Duodenal mucosa (tissue), 2 donors: ENCODE measurements around the gene IGFBP5.

Source experiments
- H3K27ac ChIP-seq: one replicate; pipeline ENCODE4 v1.7.0; 2013; ENCODE audit warnings: low read depth, low read length
- H3K27me3 ChIP-seq, 2 donors: one replicate each; pipeline ENCODE4 v1.7.0; 2013; ENCODE audit warnings: low read length in 2 of 2, control low read depth in 1 of 2; ENCODE audit not compliant: insufficient read depth in 2 of 2, control insufficient read depth in 1 of 2
- H3K36me3 ChIP-seq, 2 donors: one replicate each; pipeline ENCODE4 v1.7.0; 2013; ENCODE audit warnings: low read length in 2 of 2, control low read depth in 1 of 2; ENCODE audit not compliant: insufficient read depth in 2 of 2, control insufficient read depth in 1 of 2
- H3K4me1 ChIP-seq, 2 donors: one replicate each; pipeline ENCODE4 v1.7.0; 2013; ENCODE audit warnings: low read length in 2 of 2, control low read depth in 1 of 2; ENCODE audit not compliant: insufficient read depth in 2 of 2, control insufficient read depth in 1 of 2
- H3K4me3 ChIP-seq, 2 donors: one replicate each; pipeline ENCODE4 v1.7.0; 2013; ENCODE audit warnings: low read length in 2 of 2, low read depth in 1 of 2
- H3K9ac ChIP-seq, 2 donors: one replicate each; pipeline ENCODE4 v1.7.0; 2013; ENCODE audit warnings: low read length in 2 of 2, low read depth in 1 of 2
- H3K9me3 ChIP-seq, 2 donors: one replicate each; pipeline ENCODE4 v1.7.0; 2013; ENCODE audit warnings: low read length in 2 of 2, control low read depth in 1 of 2; ENCODE audit not compliant: control insufficient read depth in 1 of 2

The IGFBP5 gene

GRCh38 chr2:216690456-216690852 is 4.9 kb downstream of the IGFBP5 start:
- peak overlapping the region; percentile 17 for H3K27ac ChIP-seq
- H3K9ac ChIP-seq: no peak overlapping the region
- no peaks in the 10 kb centered on the region for H3K9me3 ChIP-seq
- no peaks in the 10 kb centered on the region for H3K36me3 ChIP-seq
- peaks cover 41 to 44% of the 10 kb centered on the region in 2 donors for H3K27me3 ChIP-seq
- H3K4me1 ChIP-seq: peaks cover 18 to 19% of the 10 kb centered on the region in 2 donors
- H3K4me3 ChIP-seq: no peak overlapping the region

GRCh38 chr2:216689397-216689796 is 6.0 kb downstream of the IGFBP5 start:
- peaks cover 31 to 34% of the 10 kb centered on the region in 2 donors for H3K27me3 ChIP-seq
- no peak overlapping the region for H3K27ac ChIP-seq
- H3K9me3 ChIP-seq: no peaks in the 10 kb centered on the region
- H3K36me3 ChIP-seq: no peaks in the 10 kb centered on the region
- H3K4me3 ChIP-seq: no peak overlapping the region
- H3K9ac ChIP-seq: no peak overlapping the region
- peaks cover 12 to 17% of the 10 kb centered on the region in 2 donors for H3K4me1 ChIP-seq

- no peaks in the 10 kb centered on the region for H3K36me3 ChIP-seq
- H3K4me3 ChIP-seq: no peak overlapping the region
- peaks cover 26 to 29% of the 10 kb centered on the region in 2 donors for H3K27me3 ChIP-seq
- H3K4me1 ChIP-seq: peaks cover 9 to 12% of the 10 kb centered on the region in 2 donors
- H3K9ac ChIP-seq: no peak overlapping the region
- H3K27ac ChIP-seq: no peak overlapping the region
- H3K9me3 ChIP-seq: no peaks in the 10 kb centered on the region
These were observed 6.5 kb downstream of the IGFBP5 start for GRCh38 chr2:216688731-216689340.

GRCh38 chr2:216687646-216688045 is 7.7 kb downstream of the IGFBP5 start:
- Histone ChIP-seq H3K9ac (no peak overlapping the region), H3K9me3 (no peaks in the 10 kb centered on the region), H3K36me3 (no peaks in the 10 kb centered on the region), H3K27ac (no peak overlapping the region), H3K4me3 (no peak overlapping the region), H3K27me3 (peaks cover 20 to 23% of the 10 kb centered on the region in 2 donors), H3K4me1 (peaks cover 9 to 12% of the 10 kb centered on the region in 2 donors)

GRCh38 chr2:216687111-216687510 is 8.2 kb downstream of the IGFBP5 start:
- Histone ChIP-seq H3K27ac (no peak overlapping the region), H3K36me3 (no peaks in the 10 kb centered on the region), H3K4me1 (peaks cover 6 to 9% of the 10 kb centered on the region in 2 donors), H3K9me3 (no peaks in the 10 kb centered on the region), H3K9ac (no peak overlapping the region), H3K27me3 (peaks cover 15 to 18% of the 10 kb centered on the region in 2 donors), H3K4me3 (no peak overlapping the region)

- Histone ChIP-seq H3K36me3 (no peaks in the 10 kb centered on the region), H3K4me3 (no peak overlapping the region), H3K4me1 (peaks cover 0 to 11% of the 10 kb centered on the region in 2 donors), H3K9ac (no peak overlapping the region), H3K9me3 (no peaks in the 10 kb centered on the region), H3K27ac (no peak overlapping the region), H3K27me3 (peaks cover 7 to 9% of the 10 kb centered on the region in 2 donors)
These were observed 9.9 kb downstream of the IGFBP5 start for GRCh38 chr2:216685327-216685875.

GRCh38 chr2:216683846-216684245 is 11.5 kb downstream of the IGFBP5 start:
- Histone ChIP-seq H3K27me3 (no peaks in the 10 kb centered on the region), H3K36me3 (no peaks in the 10 kb centered on the region), H3K9ac (no peak overlapping the region), H3K4me3 (no peak overlapping the region), H3K9me3 (no peaks in the 10 kb centered on the region), H3K27ac (no peak overlapping the region), H3K4me1 (peaks cover 0 to 11% of the 10 kb centered on the region in 2 donors)

- H3K4me1 ChIP-seq: peaks cover 0 to 11% of the 10 kb centered on the region in 2 donors
- no peak overlapping the region for H3K4me3 ChIP-seq
- H3K36me3 ChIP-seq: no peaks in the 10 kb centered on the region
- no peak overlapping the region for H3K27ac ChIP-seq
- H3K9ac ChIP-seq: no peak overlapping the region
- no peaks in the 10 kb centered on the region for H3K27me3 ChIP-seq
- H3K9me3 ChIP-seq: no peaks in the 10 kb centered on the region
These were observed 13.7 kb downstream of the IGFBP5 start for GRCh38 chr2:216681683-216682082.

- Histone ChIP-seq H3K4me1 (peaks cover 0 to 11% of the 10 kb centered on the region in 2 donors), H3K27me3 (no peaks in the 10 kb centered on the region), H3K4me3 (no peak overlapping the region), H3K27ac (no peak overlapping the region), H3K9me3 (no peaks in the 10 kb centered on the region), H3K36me3 (no peaks in the 10 kb centered on the region), H3K9ac (no peak overlapping the region)
These were observed 14.3 kb downstream of the IGFBP5 start for GRCh38 chr2:216680951-216681629.

- Histone ChIP-seq H3K4me1 (peaks cover 0 to 11% of the 10 kb centered on the region in 2 donors), H3K27me3 (no peaks in the 10 kb centered on the region), H3K27ac (no peak overlapping the region), H3K36me3 (no peaks in the 10 kb centered on the region), H3K9ac (no peak overlapping the region), H3K4me3 (no peak overlapping the region), H3K9me3 (no peaks in the 10 kb centered on the region)
These were observed 15.7 kb downstream of the IGFBP5 start for GRCh38 chr2:216679658-216680024.
